NT2/D1 (cell line): Measurements from ENCODE around the gene SHLD2.
"Not testable (repeated sequence)": the region's sequence is repeated elsewhere in the genome, so short reads cannot be mapped to it uniquely, and the experiment has no call there.

ENCODE experiments used
- DNase-seq: peaks from one replicate; pipeline ENCODE4 v3.0.0-alpha.2; 2011; ENCODE audit warnings: low read depth, low spot score
- H3K27me3 ChIP-seq: 2 replicates; pipeline ENCODE4 v1.6.0; 2011; ENCODE audit warnings: mild to moderate bottlenecking; ENCODE audit not compliant: insufficient read length, insufficient read depth
- H3K36me3 ChIP-seq: 2 replicates; pipeline ENCODE4 v1.6.1; 2011; ENCODE audit warnings: mild to moderate bottlenecking, low read length, mixed read lengths; ENCODE audit not compliant: insufficient read depth, insufficient read length
- H3K4me1 ChIP-seq: 2 replicates; pipeline ENCODE4 v1.5.1; 2011; ENCODE audit not compliant: insufficient read depth, insufficient read length
- H3K4me3 ChIP-seq: 2 replicates; pipeline ENCODE4 v1.5.1; 2011; ENCODE audit warnings: low read depth; ENCODE audit not compliant: insufficient read length
- H3K9ac ChIP-seq: 2 replicates; pipeline ENCODE4 v1.6.0; 2011; ENCODE audit warnings: low read depth; ENCODE audit not compliant: insufficient read length
- H3K9me3 ChIP-seq: 2 replicates; pipeline ENCODE4 v1.5.1; 2011; ENCODE audit warnings: mild to moderate bottlenecking, low read length; ENCODE audit not compliant: insufficient read depth

Gene SHLD2

DNA sequence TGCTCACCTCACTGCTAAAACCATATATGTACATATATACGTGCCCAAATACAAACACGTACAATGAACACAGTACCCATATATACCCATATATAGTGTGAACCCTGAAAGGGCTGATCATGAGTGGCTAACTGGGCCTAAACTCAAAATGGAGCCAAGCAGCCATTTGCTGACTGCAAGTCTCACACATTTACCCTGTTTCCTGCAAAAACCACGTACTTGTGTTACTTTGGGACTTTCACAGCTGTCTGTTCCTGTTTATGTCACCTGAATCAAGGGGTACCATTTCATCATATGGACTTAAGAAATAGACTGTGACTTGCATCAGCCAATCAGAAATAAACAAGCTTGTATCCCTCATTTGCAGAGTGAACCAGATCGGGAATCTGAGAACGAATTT, 124.4 kb downstream of the SHLD2 start:
- not testable (repeated sequence) for H3K9me3 ChIP-seq, H3K4me3 ChIP-seq, H3K4me1 ChIP-seq, H3K9ac ChIP-seq, H3K36me3 ChIP-seq, DNase-seq, H3K27me3 ChIP-seq

DNA sequence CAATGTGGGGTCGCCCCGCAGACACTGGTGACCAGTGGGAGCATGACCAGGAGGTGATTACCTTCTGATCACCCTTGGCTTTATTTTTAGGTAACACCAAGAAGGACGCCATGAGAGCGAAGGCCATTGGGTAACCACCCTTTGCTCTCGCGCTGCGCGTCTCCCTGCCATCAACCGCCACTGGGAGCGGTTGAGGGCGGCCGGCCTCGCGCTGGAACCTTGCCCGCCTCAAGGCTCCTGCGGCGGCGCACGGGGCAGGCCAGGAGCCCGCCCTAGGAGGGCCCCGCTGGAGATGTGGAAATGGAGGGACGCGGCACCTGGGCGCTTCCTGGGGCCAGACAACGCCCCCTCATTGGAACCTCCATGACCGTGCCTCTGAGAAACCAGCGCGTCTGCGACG, 127.8 kb downstream of the SHLD2 start:
- not testable (repeated sequence) for H3K27me3 ChIP-seq, H3K36me3 ChIP-seq, H3K9me3 ChIP-seq, DNase-seq, H3K4me3 ChIP-seq, H3K9ac ChIP-seq, H3K4me1 ChIP-seq

DNA sequence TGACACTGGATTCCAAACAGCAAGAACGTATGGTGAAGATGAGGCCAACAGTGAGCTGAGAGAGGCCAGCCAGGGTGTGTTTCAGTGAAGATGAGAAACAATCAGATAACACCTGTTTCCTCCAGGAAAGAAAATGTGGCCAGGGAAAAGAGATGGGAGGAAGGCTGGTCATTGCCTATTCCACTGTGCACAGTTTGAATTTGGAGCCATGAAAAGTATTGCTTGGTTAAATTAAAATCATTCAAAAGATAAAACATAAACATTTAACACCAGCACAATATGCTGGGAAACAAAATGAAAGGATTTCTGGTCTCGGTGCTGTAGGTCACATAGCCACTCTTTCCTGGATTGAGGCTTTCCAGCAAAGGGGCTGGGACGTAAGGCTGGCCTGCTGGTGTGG, 130.1 kb downstream of the SHLD2 start, which contains the start of gene NUTM2A:
NUTM2A (plus strand) TSS at position 301 of the 400 bp plus-strand sequence. CDS start 383 bp downstream, outside the sequence.
- DNase-seq, H3K9ac ChIP-seq, H3K36me3 ChIP-seq, H3K9me3 ChIP-seq, H3K4me3 ChIP-seq, H3K27me3 ChIP-seq, H3K4me1 ChIP-seq: not testable (repeated sequence)

DNA sequence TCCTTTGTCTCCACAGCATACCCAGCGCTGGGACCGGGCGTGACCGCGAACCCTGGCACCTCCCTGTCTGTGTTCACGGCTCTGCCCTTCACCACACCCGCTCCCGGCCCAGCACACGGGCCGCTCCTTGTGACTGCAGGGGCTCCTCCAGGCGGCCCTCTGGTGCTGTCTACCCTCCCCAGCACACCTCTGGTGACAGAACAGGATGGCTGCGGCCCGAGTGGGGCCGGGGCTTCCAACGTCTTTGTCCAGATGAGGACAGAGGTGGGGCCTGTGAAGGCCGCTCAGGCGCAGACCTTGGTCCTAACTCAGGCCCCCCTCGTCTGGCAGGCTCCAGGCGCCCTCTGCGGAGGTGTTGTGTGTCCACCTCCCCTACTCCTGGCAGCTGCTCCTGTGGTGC, 133.2 kb downstream of the SHLD2 start:
- DNase-seq, H3K9me3 ChIP-seq, H3K27me3 ChIP-seq, H3K4me3 ChIP-seq, H3K4me1 ChIP-seq, H3K9ac ChIP-seq, H3K36me3 ChIP-seq: not testable (repeated sequence)

DNA sequence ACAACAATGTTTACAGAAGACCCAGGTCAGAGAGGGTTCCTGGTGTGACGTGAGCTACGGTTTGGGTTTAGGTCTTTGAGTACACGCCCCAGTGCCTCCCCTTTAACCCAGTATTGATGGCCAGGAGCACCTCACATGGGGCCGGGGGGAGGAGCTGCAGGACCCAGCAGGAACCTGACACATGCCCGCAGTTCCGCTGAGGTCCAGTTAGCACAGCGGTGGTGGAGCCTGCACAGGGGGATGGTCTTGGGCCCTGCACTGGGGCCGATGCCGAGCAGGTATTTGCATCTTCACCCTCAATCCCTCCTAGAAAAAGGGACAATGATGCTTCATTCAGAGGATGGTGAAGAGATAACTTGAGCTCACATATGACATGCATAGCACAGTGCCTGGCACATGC, 134.2 kb downstream of the SHLD2 start:
- H3K9ac ChIP-seq, H3K4me1 ChIP-seq, H3K4me3 ChIP-seq, H3K9me3 ChIP-seq, H3K27me3 ChIP-seq, H3K36me3 ChIP-seq, DNase-seq: not testable (repeated sequence)

DNA sequence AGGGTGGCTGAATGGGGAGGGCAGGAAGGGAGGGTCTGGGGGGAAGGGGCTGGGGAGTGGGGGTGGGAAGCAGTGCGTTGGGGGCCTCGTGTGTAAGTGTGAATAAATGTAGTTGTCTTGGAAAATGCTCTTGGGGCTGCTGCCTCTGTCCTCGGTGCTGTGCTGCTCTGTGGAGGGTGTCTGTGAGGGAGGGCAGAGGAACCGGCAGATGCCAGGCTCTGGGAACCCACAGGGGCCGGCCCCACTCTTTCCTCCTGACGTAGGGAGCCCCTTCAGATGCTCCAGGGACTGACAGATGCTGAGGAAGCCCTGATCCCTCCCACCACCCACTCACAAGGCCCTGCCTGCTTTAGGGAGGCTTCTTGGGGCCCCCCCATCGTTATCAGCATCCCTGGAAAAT, 139.8 kb downstream of the SHLD2 start:
- not testable (repeated sequence) for H3K9ac ChIP-seq, H3K9me3 ChIP-seq, H3K4me3 ChIP-seq, H3K36me3 ChIP-seq, DNase-seq, H3K4me1 ChIP-seq, H3K27me3 ChIP-seq

DNA sequence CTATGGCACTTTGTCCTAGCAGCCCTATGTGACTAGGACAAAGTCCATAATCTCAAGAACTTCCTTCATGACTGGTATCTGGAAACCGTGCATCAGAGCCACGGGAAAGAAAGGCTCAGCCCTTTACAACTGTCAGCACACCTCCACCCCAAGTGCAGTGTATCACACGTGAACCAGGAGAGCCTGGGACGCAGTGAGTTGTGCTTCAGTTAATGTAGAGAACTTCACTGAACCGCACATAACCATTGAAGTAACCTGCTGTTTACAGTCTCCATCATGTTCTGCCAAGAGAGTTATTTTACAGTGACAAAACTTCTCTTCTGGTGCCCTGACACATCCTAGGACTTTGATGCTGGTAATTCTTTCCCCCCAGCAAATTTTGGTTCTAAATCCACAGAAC, 142.2 kb downstream of the SHLD2 start:
- H3K4me3 ChIP-seq, H3K9ac ChIP-seq, H3K36me3 ChIP-seq, H3K4me1 ChIP-seq, H3K9me3 ChIP-seq, H3K27me3 ChIP-seq, DNase-seq: not testable (repeated sequence)

DNA sequence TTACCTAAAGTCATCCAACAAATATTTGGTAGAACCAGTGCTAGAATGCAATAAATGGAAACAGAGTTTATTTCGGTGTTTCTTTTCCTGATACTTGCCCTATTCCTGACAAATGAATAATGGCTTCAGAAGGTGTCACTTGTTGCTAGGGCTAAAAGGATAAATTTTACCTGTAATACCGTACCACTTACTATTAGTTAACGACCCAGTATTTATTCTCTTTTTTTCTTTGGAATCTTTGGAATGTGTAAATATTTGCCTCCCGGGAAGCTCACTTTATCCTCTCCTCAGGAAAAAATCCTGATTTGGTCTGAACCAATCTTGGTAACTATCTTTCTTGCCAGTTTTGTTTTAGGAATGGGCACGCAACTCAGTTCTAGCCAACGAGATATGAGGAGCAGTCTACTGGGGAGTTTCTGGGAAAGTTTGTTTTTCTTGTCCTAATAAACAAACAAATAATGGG, 144.4 kb downstream of the SHLD2 start:
- H3K9me3 ChIP-seq, DNase-seq, H3K36me3 ChIP-seq, H3K4me3 ChIP-seq, H3K27me3 ChIP-seq, H3K4me1 ChIP-seq, H3K9ac ChIP-seq: not testable (repeated sequence)
